GM23248 (cell line): Measurements from ENCODE around the gene BLCAP. TPM values are rescaled to one million over a fixed set of nuclear protein-coding genes. Genes with fewer than 3 reads are reported as not detected.
A peak's percentile ranks its signal among the peaks of the same experiment; 100 is the strongest.
"Not testable (repeated sequence)": the region's sequence is repeated elsewhere in the genome, so short reads cannot be mapped to it uniquely, and the experiment has no call there.

ENCODE experiments used
- DNase-seq: peaks from one replicate; pipeline ENCODE4 v3.0.0-alpha.2; 2015
- H2AFZ ChIP-seq: fragments of 200-600 bp; sonication (generic); 2 replicates; pipeline ENCODE4 v1.6.1; 2016; ENCODE audit warnings: antibody characterized with exemption
- H3F3A ChIP-seq: fragments of 200-600 bp; sonication (generic); 2 replicates; pipeline ENCODE4 v1.6.1; 2016; ENCODE audit warnings: mild to moderate bottlenecking, antibody characterized with exemption, mixed run types; ENCODE audit not compliant: insufficient read depth
- H3K27ac ChIP-seq: fragments of 200-600 bp; sonication (generic); 2 replicates; pipeline ENCODE4 v1.5.1; 2016; ENCODE audit warnings: mild to moderate bottlenecking
- H3K27me3 ChIP-seq: fragments of 200-600 bp; sonication (generic); replicated peaks from 2 replicates; pipeline ENCODE4 v1.6.1; 2016; ENCODE audit warnings: mild to moderate bottlenecking; ENCODE audit not compliant: insufficient read depth
- H3K36me3 ChIP-seq: fragments of 200-600 bp; sonication (generic); 2 replicates; pipeline ENCODE4 v1.6.1; 2016; ENCODE audit warnings: low read depth, mild to moderate bottlenecking
- H3K4me1 ChIP-seq: fragments of 200-600 bp; sonication (generic); 2 replicates; pipeline ENCODE4 v1.6.1; 2016; ENCODE audit warnings: mild to moderate bottlenecking; ENCODE audit not compliant: insufficient read depth
- H3K4me2 ChIP-seq: fragments of 200-600 bp; sonication (generic); one replicate; pipeline ENCODE4 v1.6.1; 2016; ENCODE audit warnings: mild to moderate bottlenecking; ENCODE audit not compliant: unreplicated experiment
- H3K4me3 ChIP-seq: fragments of 200-600 bp; sonication (generic); 2 replicates; pipeline ENCODE4 v1.5.1; 2016; ENCODE audit warnings: mild to moderate bottlenecking
- H3K79me2 ChIP-seq: fragments of 200-600 bp; sonication (generic); 2 replicates; pipeline ENCODE4 v1.6.1; 2016; ENCODE audit warnings: mild to moderate bottlenecking; ENCODE audit not compliant: insufficient read depth
- H3K9ac ChIP-seq: fragments of 200-600 bp; sonication (generic); 2 replicates; pipeline ENCODE4 v1.6.1; 2016; ENCODE audit warnings: mild to moderate bottlenecking
- H3K9me2 ChIP-seq: fragments of 200-600 bp; sonication (generic); 2 replicates; pipeline ENCODE4 v1.6.1; 2016; ENCODE audit warnings: mixed run types, mild to moderate bottlenecking, moderate library complexity; ENCODE audit not compliant: insufficient read depth
- H3K9me3 ChIP-seq: fragments of 200-600 bp; sonication (generic); one replicate; pipeline ENCODE4 v1.6.1; 2017; ENCODE audit warnings: low read depth
- H4K20me1 ChIP-seq: fragments of 200-600 bp; sonication (generic); 2 replicates; pipeline ENCODE4 v1.6.0; 2016; ENCODE audit not compliant: insufficient read depth
- EZH2 ChIP-seq: fragments of 200-600 bp; sonication (generic); IDR thresholded peaks from 2 replicates; pipeline ENCODE4 v1.6.1; 2018; ENCODE audit warnings: antibody characterized with exemption, mild to moderate bottlenecking; ENCODE audit not compliant: insufficient read depth, poor library complexity, severe bottlenecking
- EZH2phosphoT487 ChIP-seq: fragments of 200-600 bp; sonication (generic); IDR thresholded peaks from 2 replicates; pipeline ENCODE4 v1.6.1; 2018; ENCODE audit warnings: antibody characterized with exemption, moderate library complexity, mild to moderate bottlenecking, low read depth; ENCODE audit not compliant: insufficient read depth
- WGBS, 2 experiments: methylation state at CpG; one replicate each; pipeline ENCODE4 v1.1.6; 2015 to 2017; ENCODE audit warnings: low lambda C conversion rate in 2 of 2, low coverage in 1 of 2; ENCODE audit errors: missing lambda C conversion rate in 2 of 2; 5-methylcytosine and 5-hydroxymethylcytosine counted together
- in situ Hi-C: fragments of 300-500 bp; cut with MboI; formaldehyde crosslinking; loops from 2 replicates; pipeline ENCODE4 v1.15.0; 2020
- polyA plus RNA-seq: library from polyadenylated mRNA; unstranded; fragments of >200 nt; fragmentation: Nextera tagmentation; extraction: Ambion mirVana; gene quantifications from 2 replicates; pipeline ENCODE4 v1.2.1, GENCODE V29; 2016
- total RNA-seq: library from RNA; depleted of rRNA; stranded (reverse); fragments of >200 nt; shearing (Covaris generic); gene quantifications from 2 replicates; pipeline ENCODE4 v1.2.3, GENCODE V29; 2014

The BLCAP gene
- total and polyA plus RNA-seq, 2 experiments from 2014 or later, result 80.0 to 100 TPM

DNA sequence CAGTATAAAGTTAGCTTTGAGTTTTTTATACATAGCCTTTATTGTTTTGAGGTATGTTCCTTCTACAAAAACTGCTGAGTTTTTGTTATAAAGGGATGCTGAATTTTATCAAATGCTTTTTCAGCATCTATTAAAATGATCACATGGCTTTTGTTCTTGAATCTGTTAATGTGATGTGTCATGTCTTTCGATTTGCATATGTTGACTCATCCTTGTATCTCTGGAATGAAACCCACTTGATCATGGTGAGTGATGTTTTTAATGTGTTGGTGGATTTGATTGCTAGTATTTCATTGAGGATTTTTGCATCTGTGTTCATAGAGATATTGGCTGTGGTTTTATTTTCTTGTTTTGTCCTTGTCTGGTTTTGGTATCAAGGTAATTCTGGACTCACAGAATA is 24.7 kb upstream of the BLCAP start:
- DNase-seq, result peak; percentile 46
- Histone ChIP-seq H3K9me2 (no peaks in the 10 kb centered on the region), H3K4me3 (no peak overlapping the region), H3K9me3 (no peaks in the 10 kb centered on the region), H4K20me1 (no peaks in the 10 kb centered on the region), H3K27ac (no peak overlapping the region), H3K9ac (no peak overlapping the region), H3K79me2 (no peaks in the 10 kb centered on the region), H3F3A (0 out of 2 replicates have a peak, but pooled peaks cover 9% of the 10 kb centered on the region), H3K4me1 (no peaks in the 10 kb centered on the region), H2AFZ (no peak overlapping the region), H3K27me3 (peaks cover 17% of the 10 kb centered on the region; the same call in 1 of the 2 replicates), H3K4me2 (no peak overlapping the region), H3K36me3 (no peaks in the 10 kb centered on the region)
- TF ChIP-seq EZH2phosphoT487 (no peak), EZH2 (no peak)
- in situ Hi-C loops, result no loop called here
- 4 to 8% methylated on average over 1 of the region's 1 CpG for WGBS, 2 experiments

DNA sequence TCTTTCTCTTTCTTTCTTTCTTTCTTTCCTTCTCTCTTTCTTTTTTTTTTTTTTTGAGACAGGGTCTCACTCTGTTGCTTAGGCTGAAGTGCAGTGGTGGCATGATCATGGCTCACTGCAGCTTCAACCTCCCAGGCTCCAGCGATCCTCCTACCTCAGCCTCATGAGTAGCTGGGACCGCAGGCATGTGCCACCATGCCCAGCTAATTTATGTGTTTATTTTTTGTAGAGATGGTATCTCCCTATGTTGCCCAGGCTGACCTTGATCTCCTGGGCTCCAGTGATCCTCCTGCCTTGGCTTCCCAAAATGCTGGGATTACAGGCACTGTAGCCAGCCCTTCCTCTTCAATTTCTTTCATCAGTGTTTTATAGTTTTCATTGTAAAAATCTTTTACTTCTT is 24.0 kb upstream of the BLCAP start:
- H3K9me2 ChIP-seq, DNase-seq, in situ Hi-C loops, H3K36me3 ChIP-seq, H2AFZ ChIP-seq, H3K79me2 ChIP-seq, H3K27ac ChIP-seq, H3K4me2 ChIP-seq, H4K20me1 ChIP-seq, H3K9me3 ChIP-seq, H3K4me1 ChIP-seq, H3K9ac ChIP-seq, H3F3A ChIP-seq, H3K4me3 ChIP-seq: not testable (repeated sequence)
- H3K27me3 ChIP-seq, result peaks cover 17% of the 10 kb centered on the region; the same call in 1 of the 2 replicates
- WGBS, 2 experiments, result 86 to 95% methylated on average over 2 of the region's 2 CpGs

DNA sequence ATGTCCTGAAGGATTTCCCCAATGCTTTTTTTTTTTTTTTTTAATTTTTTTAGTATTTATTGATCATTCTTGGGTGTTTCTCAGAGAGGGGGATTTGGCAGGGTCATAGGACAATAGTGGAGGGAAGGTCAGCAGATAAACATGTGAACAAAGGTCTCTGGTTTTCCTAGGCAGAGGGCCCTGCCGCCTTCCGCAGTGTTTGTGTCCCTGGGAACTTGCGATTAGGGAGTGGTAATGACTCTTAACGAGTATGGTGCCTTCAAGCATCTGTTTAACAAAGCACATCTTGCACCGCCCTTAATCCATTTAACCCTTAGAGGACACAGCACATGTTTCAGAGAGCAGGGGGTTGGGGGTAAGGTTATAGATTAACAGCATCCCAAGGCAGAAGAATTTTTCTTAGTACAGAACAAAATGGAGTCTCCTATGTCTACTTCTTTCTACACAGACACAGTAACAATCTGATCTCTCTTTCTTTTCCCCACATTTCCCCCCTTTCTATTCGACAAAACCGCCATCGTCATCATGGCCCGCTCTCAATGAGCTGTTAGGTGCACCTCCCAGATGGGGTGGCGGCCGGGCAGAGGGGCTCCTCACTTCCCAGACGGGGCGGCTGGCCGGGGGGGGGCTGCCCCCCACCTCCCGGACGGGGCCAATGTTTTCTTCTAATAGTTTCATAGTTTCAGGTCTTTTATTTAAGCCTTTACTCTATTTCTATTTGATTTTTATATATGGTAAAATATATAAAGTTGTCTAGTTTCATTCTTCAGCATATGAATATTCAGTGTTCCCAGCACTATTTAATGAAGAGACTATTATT is 22.6 kb upstream of the BLCAP start:
- H2AFZ ChIP-seq, in situ Hi-C loops, H3K9me3 ChIP-seq, H3F3A ChIP-seq, H3K27ac ChIP-seq, H3K36me3 ChIP-seq, H3K4me2 ChIP-seq, H3K79me2 ChIP-seq, H3K4me3 ChIP-seq, H3K4me1 ChIP-seq, H4K20me1 ChIP-seq, H3K9ac ChIP-seq, DNase-seq, H3K9me2 ChIP-seq: not testable (repeated sequence)
- peaks cover 11% of the 10 kb centered on the region for H3K27me3 ChIP-seq
- WGBS, 2 experiments, result 40 to 44% methylated on average over 14 to 16 of the region's 16 CpGs

DNA sequence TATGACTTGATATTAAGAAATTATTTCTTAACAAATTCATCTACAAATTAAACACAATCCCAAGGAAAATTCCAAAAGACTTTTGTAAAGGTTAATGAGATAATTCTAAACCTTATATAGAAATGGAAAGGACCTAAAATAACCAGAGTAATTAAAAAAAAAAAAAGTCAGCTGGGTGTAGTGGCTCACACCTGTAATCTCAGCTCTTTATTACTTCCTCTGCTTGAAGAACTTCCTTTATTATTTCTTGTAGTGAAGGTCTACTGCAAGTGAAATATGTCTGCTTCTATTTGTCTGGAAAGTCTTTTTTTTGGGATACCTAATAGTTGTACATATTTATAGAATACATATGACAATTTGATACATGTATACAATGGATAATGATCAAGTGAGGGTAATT is 20.2 kb upstream of the BLCAP start:
- in situ Hi-C loops, result no loop called here
- no peaks in the 10 kb centered on the region for H3K4me1 ChIP-seq
- H3K9me2 ChIP-seq, result no peaks in the 10 kb centered on the region
- no peaks in the 10 kb centered on the region for H3K79me2 ChIP-seq
- no peak overlapping the region for H3K9ac ChIP-seq
- no peak overlapping the region for H3K27ac ChIP-seq
- no peak for TF ChIP-seq EZH2
- TF ChIP-seq EZH2phosphoT487, result no peak
- H3K4me3 ChIP-seq, result no peak overlapping the region
- no peaks in the 10 kb centered on the region for H4K20me1 ChIP-seq
- peaks cover 9% of the 10 kb centered on the region; the same call in 1 of the 2 replicates for H3F3A ChIP-seq
- no peaks in the 10 kb centered on the region for H3K36me3 ChIP-seq
- H3K4me2 ChIP-seq, result no peak overlapping the region
- peaks cover 5% of the 10 kb centered on the region for H3K27me3 ChIP-seq
- no peak overlapping the region for H2AFZ ChIP-seq
- no peak for DNase-seq
- no peaks in the 10 kb centered on the region for H3K9me3 ChIP-seq

DNA sequence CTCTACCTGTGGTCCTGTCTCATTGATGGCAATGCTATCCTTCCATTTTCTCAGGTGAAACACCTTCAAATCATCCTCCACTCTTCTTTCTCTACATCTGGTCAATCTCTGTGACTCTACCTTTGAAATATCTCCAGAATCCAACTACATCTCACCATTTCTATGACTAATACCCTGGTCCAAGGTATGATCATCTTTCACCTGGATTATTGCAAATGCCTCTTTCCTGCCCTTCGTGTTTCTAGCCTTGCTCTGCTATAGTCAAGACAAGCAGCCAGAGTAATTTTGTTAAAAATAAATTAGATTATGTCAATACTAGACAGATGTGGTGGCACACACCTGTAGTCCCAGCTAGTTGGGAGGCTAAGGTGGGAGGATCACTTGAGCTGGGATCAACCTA is 17.8 kb upstream of the BLCAP start:
- no peak overlapping the region for H3K9ac ChIP-seq
- H3K9me2 ChIP-seq, result no peaks in the 10 kb centered on the region
- TF ChIP-seq EZH2 (no peak), EZH2phosphoT487 (no peak)
- H3K79me2 ChIP-seq, result no peaks in the 10 kb centered on the region
- H2AFZ ChIP-seq, result no peak overlapping the region
- H3K27me3 ChIP-seq, result peaks cover 5% of the 10 kb centered on the region; the same call in 1 of the 2 replicates
- no peaks in the 10 kb centered on the region for H3K36me3 ChIP-seq
- no peaks in the 10 kb centered on the region for H4K20me1 ChIP-seq
- DNase-seq, result no peak
- H3K9me3 ChIP-seq, result no peaks in the 10 kb centered on the region
- no peak overlapping the region for H3K4me2 ChIP-seq
- no peak overlapping the region for H3K27ac ChIP-seq
- H3F3A ChIP-seq, result no peaks in the 10 kb centered on the region; the same call in 1 of the 2 replicates
- H3K4me1 ChIP-seq, result no peaks in the 10 kb centered on the region
- 35 to 41% methylated on average over 1 of the region's 1 CpG for WGBS, 2 experiments
- in situ Hi-C loops, result no loop called here
- H3K4me3 ChIP-seq, result no peak overlapping the region
